ENCODE results near the gene ZNF529. TPM values are rescaled to one million over a fixed set of nuclear protein-coding genes. Genes with fewer than 3 reads are reported as not detected.

Gene ZNF529
- total RNA-seq, 1 donor from 2014 or later: 19.7 TPM

GRCh38 chr19:36501973-36502372 lies 71.1 kb downstream of the ZNF529 start:
- DNase-seq (ENCODE audit: low spot score, unreplicated experiment): no peak
- H3K27ac Mint-ChIP-seq: no peak overlapping the region
- H3K9me3 Mint-ChIP-seq (ENCODE audit: low read depth): peaks cover 27% of the 10 kb centered on the region
- no peaks in the 10 kb centered on the region for H3K27me3 Mint-ChIP-seq
- TF ChIP-seq CTCF (IDR thresholded peaks at IDR 0.05; ENCODE audit: unreplicated experiment): no peak
- H3K4me3 Mint-ChIP-seq (ENCODE audit: low read depth): no peak overlapping the region
- peaks cover 14% of the 10 kb centered on the region for H3K36me3 Mint-ChIP-seq (ENCODE audit: insufficient read depth)
- H3K4me1 Mint-ChIP-seq (ENCODE audit: low read depth): no peaks in the 10 kb centered on the region

GRCh38 chr19:36497001-36497400 lies 76.1 kb downstream of the ZNF529 start:
- peaks cover 22% of the 10 kb centered on the region for H3K9me3 Mint-ChIP-seq (ENCODE audit: low read depth)
- no peak overlapping the region for H3K4me3 Mint-ChIP-seq (ENCODE audit: low read depth)
- no peaks in the 10 kb centered on the region for H3K27me3 Mint-ChIP-seq
- H3K27ac Mint-ChIP-seq: no peak overlapping the region
- peaks cover 4% of the 10 kb centered on the region for H3K36me3 Mint-ChIP-seq (ENCODE audit: insufficient read depth)
- H3K4me1 Mint-ChIP-seq (ENCODE audit: low read depth): no peaks in the 10 kb centered on the region
- no peak for DNase-seq (ENCODE audit: low spot score, unreplicated experiment)
- no peak for TF ChIP-seq CTCF (IDR thresholded peaks at IDR 0.05; ENCODE audit: unreplicated experiment)

Other genes with a start within 250 kb of the ZNF529 start
- gene ZFP14, start 194.1 kb downstream of the ZNF529 start, total RNA-seq: 18.8 and 19.2 TPM in 2 replicates
- gene ZFP82, start 154.6 kb downstream of the ZNF529 start, total RNA-seq: 15.4 and 16.4 TPM in 2 replicates
- gene ZNF566, start 83.7 kb downstream of the ZNF529 start, total RNA-seq: 23.2 and 24.7 TPM in 2 replicates
- gene ZNF260, start 45.0 kb downstream of the ZNF529 start, total RNA-seq: 38.3 and 45.4 TPM in 2 replicates
- 21.4 and 21.6 TPM in 2 replicates for gene ZNF382, start 32.0 kb upstream of the ZNF529 start, total RNA-seq
- 12.2 and 14.7 TPM in 2 replicates for gene ZNF461, start 93.5 kb upstream of the ZNF529 start, total RNA-seq
- 13.2 and 13.5 TPM in 2 replicates for gene ZNF567, start 114.3 kb upstream of the ZNF529 start, total RNA-seq
- 16.7 and 17.6 TPM in 2 replicates for gene ZNF850, start 199.5 kb upstream of the ZNF529 start, total RNA-seq

Measured in progenitor cell of endocrine pancreas (in vitro differentiated cells).